ENCODE measurements around the gene ETV5. TPM values are rescaled to one million over a fixed set of nuclear protein-coding genes. Genes with fewer than 3 reads are reported as not detected.

The ETV5 gene
- total RNA-seq, 3 donors from 2014 or later (not counting 1 experiment from before 2014, with no cell fraction given): 3.0 to 5.3 (median 4.6) TPM

GRCh38 chr3:186042521-186043202 lies 66.2 kb downstream of the ETV5 start:
- H3K4me3 ChIP-seq (ENCODE audit: low read length): no peak overlapping the region
- no peak for DNase-seq
- H3K36me3 ChIP-seq (ENCODE audit: control insufficient read depth, insufficient read depth, low read length): no peaks in the 10 kb centered on the region
- H3K4me1 Mint-ChIP-seq: no peaks in the 10 kb centered on the region
- no peak overlapping the region for H3K27ac Mint-ChIP-seq
- intact Hi-C loops (cut with micrococcal nuclease): no loop called here
- no peaks in the 10 kb centered on the region for H3K36me3 Mint-ChIP-seq
- no peak overlapping the region for H3K27ac ChIP-seq (ENCODE audit: low read length)
- no peak for TF ChIP-seq CTCF (IDR thresholded peaks at IDR 0.05)
- H3K9me3 ChIP-seq (ENCODE audit: control insufficient read depth, insufficient read depth, low read length): peaks cover 8% of the 10 kb centered on the region
- no peaks in the 10 kb centered on the region for H3K27me3 ChIP-seq (ENCODE audit: control insufficient read depth, insufficient read depth, low read length)
- H3K4me3 Mint-ChIP-seq: no peak overlapping the region
- no peak for ATAC-seq
- H3K4me1 ChIP-seq (ENCODE audit: control insufficient read depth, insufficient read depth, low read length): no peaks in the 10 kb centered on the region
- H3K9me3 Mint-ChIP-seq: no peaks in the 10 kb centered on the region
- H3K27me3 Mint-ChIP-seq (ENCODE audit: low read depth in 2 of 2): peaks cover 33 to 59% of the 10 kb centered on the region in 2 donors
- 89% methylated on average over 7 of the region's 7 CpGs for WGBS (ENCODE audit: insufficient coverage)

- H3K27me3 Mint-ChIP-seq (ENCODE audit: low read depth in 2 of 2): peaks cover 33 to 66% of the 10 kb centered on the region in 2 donors
- Histone ChIP-seq H3K4me3 (ENCODE audit: low read length) (no peak overlapping the region), H3K27ac (ENCODE audit: low read length) (no peak overlapping the region), H3K4me1 (ENCODE audit: control insufficient read depth, insufficient read depth, low read length) (no peaks in the 10 kb centered on the region), H3K9me3 (ENCODE audit: control insufficient read depth, insufficient read depth, low read length) (peaks cover 8% of the 10 kb centered on the region), H3K36me3 (ENCODE audit: control insufficient read depth, insufficient read depth, low read length) (no peaks in the 10 kb centered on the region), H3K27me3 (ENCODE audit: control insufficient read depth, insufficient read depth, low read length) (no peaks in the 10 kb centered on the region)
- DNase-seq (no peak), ATAC-seq (no peak)
- 94% methylated on average over 3 of the region's 3 CpGs for WGBS (ENCODE audit: insufficient coverage)
- no peak for TF ChIP-seq CTCF (IDR thresholded peaks at IDR 0.05)
- no peaks in the 10 kb centered on the region for H3K9me3 Mint-ChIP-seq
- H3K27ac Mint-ChIP-seq: no peak overlapping the region
- no peaks in the 10 kb centered on the region for H3K36me3 Mint-ChIP-seq
- intact Hi-C loops (cut with micrococcal nuclease): no loop called here
- no peak overlapping the region for H3K4me3 Mint-ChIP-seq
- H3K4me1 Mint-ChIP-seq: no peaks in the 10 kb centered on the region
These were observed 66.9 kb downstream of the ETV5 start for GRCh38 chr3:186042036-186042435.

- no peaks in the 10 kb centered on the region for H3K4me1 ChIP-seq (ENCODE audit: control insufficient read depth, insufficient read depth, low read length)
- H3K4me3 ChIP-seq (ENCODE audit: low read length): no peak overlapping the region
- peaks cover 21 to 50% of the 10 kb centered on the region in 2 donors for H3K27me3 Mint-ChIP-seq (ENCODE audit: low read depth in 2 of 2)
- H3K9me3 Mint-ChIP-seq: no peaks in the 10 kb centered on the region
- H3K4me3 Mint-ChIP-seq: no peak overlapping the region
- H3K9me3 ChIP-seq (ENCODE audit: control insufficient read depth, insufficient read depth, low read length): peaks cover 8% of the 10 kb centered on the region
- H3K36me3 ChIP-seq (ENCODE audit: control insufficient read depth, insufficient read depth, low read length): no peaks in the 10 kb centered on the region
- H3K27ac Mint-ChIP-seq: no peak overlapping the region
- intact Hi-C loops (cut with micrococcal nuclease): no loop called here
- ATAC-seq (no peak), DNase-seq (no peak)
- H3K27ac ChIP-seq (ENCODE audit: low read length): no peak overlapping the region
- no peaks in the 10 kb centered on the region for H3K4me1 Mint-ChIP-seq
- WGBS (ENCODE audit: insufficient coverage): 80% methylated on average over 4 of the region's 4 CpGs
- H3K36me3 Mint-ChIP-seq: no peaks in the 10 kb centered on the region
- H3K27me3 ChIP-seq (ENCODE audit: control insufficient read depth, insufficient read depth, low read length): no peaks in the 10 kb centered on the region
- no peak for TF ChIP-seq CTCF (IDR thresholded peaks at IDR 0.05)
These were observed 70.5 kb downstream of the ETV5 start for GRCh38 chr3:186038360-186038759.

- no peak for TF ChIP-seq CTCF (IDR thresholded peaks at IDR 0.05)
- no peak overlapping the region for H3K4me3 Mint-ChIP-seq
These were observed 73.6 kb downstream of the ETV5 start for GRCh38 chr3:186035277-186035676.

More at GRCh38 chr3:186035277-186035676, 73.6 kb downstream of the ETV5 start:
- no peak for DNase-seq
- intact Hi-C loops (cut with micrococcal nuclease): no loop called here
- Mint-ChIP-seq H3K36me3 (no peaks in the 10 kb centered on the region), H3K27ac (no peak overlapping the region), H3K4me1 (no peaks in the 10 kb centered on the region), H3K27me3 (ENCODE audit: low read depth in 2 of 2) (peaks cover 9 to 35% of the 10 kb centered on the region in 2 donors), H3K9me3 (no peaks in the 10 kb centered on the region)
- ATAC-seq: no peak
- Histone ChIP-seq H3K36me3 (ENCODE audit: control insufficient read depth, insufficient read depth, low read length) (no peaks in the 10 kb centered on the region), H3K9me3 (ENCODE audit: control insufficient read depth, insufficient read depth, low read length) (peaks cover 8% of the 10 kb centered on the region), H3K4me3 (ENCODE audit: low read length) (no peak overlapping the region), H3K27me3 (ENCODE audit: control insufficient read depth, insufficient read depth, low read length) (no peaks in the 10 kb centered on the region), H3K4me1 (ENCODE audit: control insufficient read depth, insufficient read depth, low read length) (no peaks in the 10 kb centered on the region), H3K27ac (ENCODE audit: low read length) (no peak overlapping the region)
- WGBS (ENCODE audit: insufficient coverage): 87% methylated on average over 3 of the region's 4 CpGs

All from natural killer cell (primary cell).